CD4-positive, alpha-beta T cell treated with Interleukin-4 for 1 hour (primary cell): ENCODE data around the gene KDM2A.
"Not testable (repeated sequence)": the region's sequence is repeated elsewhere in the genome, so short reads cannot be mapped to it uniquely, and the experiment has no call there.

Experiments
- DNase-seq, 2 donors: peaks; one replicate each; pipeline ENCODE4 v3.0.0-alpha.2; 2020 to 2022

Gene KDM2A

GRCh38 chr11:67174311-67174710 is 55.2 kb downstream of the KDM2A start:
- DNase-seq, result no peak

- no peak for DNase-seq
Observed at GRCh38 chr11:67177399-67178281, 58.6 kb downstream of the KDM2A start.

GRCh38 chr11:67178421-67178820 is 59.4 kb downstream of the KDM2A start:
- no peak for DNase-seq

GRCh38 chr11:67178878-67179277 is 59.8 kb downstream of the KDM2A start:
- DNase-seq, result no peak

- DNase-seq, result no peak
Observed at GRCh38 chr11:67179892-67180490, 60.9 kb downstream of the KDM2A start.

- DNase-seq, result no peak
Observed at GRCh38 chr11:67194096-67194495, 75.0 kb downstream of the KDM2A start.

- no peak for DNase-seq
Observed at GRCh38 chr11:67195971-67196456, 77.0 kb downstream of the KDM2A start.

GRCh38 chr11:67197606-67198005 is 78.5 kb downstream of the KDM2A start:
- no peak for DNase-seq

- DNase-seq, result not testable (repeated sequence)
Observed at GRCh38 chr11:67198781-67199180, 79.7 kb downstream of the KDM2A start.

GRCh38 chr11:67199751-67200150 is 80.7 kb downstream of the KDM2A start:
- DNase-seq, result no peak

GRCh38 chr11:67202028-67202427 is 83.0 kb downstream of the KDM2A start:
- DNase-seq, result no peak

- no peak for DNase-seq
Observed at GRCh38 chr11:67204822-67205221, 85.8 kb downstream of the KDM2A start.

- not testable (repeated sequence) for DNase-seq
Observed at GRCh38 chr11:67209222-67209621, 90.2 kb downstream of the KDM2A start.

GRCh38 chr11:67211656-67212436 is 92.8 kb downstream of the KDM2A start:
- DNase-seq, result peak in 1 of 2 donors; percentile 15

GRCh38 chr11:67213178-67213621 is 94.1 kb downstream of the KDM2A start:
- DNase-seq, result peak in 1 of 2 donors; percentile 18

GRCh38 chr11:67227726-67228125 is 108.7 kb downstream of the KDM2A start:
- DNase-seq, result no peak

- no peak for DNase-seq
Observed at GRCh38 chr11:67230406-67230805, 111.3 kb downstream of the KDM2A start.

- no peak for DNase-seq
Observed at GRCh38 chr11:67230886-67231285, 111.8 kb downstream of the KDM2A start.

GRCh38 chr11:67233584-67234190 is 114.6 kb downstream of the KDM2A start:
- DNase-seq, result no peak

GRCh38 chr11:67234571-67234970 is 115.5 kb downstream of the KDM2A start:
- not testable (repeated sequence) for DNase-seq

- DNase-seq, result no peak
Observed at GRCh38 chr11:67237574-67237973, 118.5 kb downstream of the KDM2A start.

GRCh38 chr11:67238894-67239782 is 120.1 kb downstream of the KDM2A start:
- DNase-seq, result no peak
